ENCODE results near the gene KHSRP. TPM values are rescaled to one million over a fixed set of nuclear protein-coding genes. Genes with fewer than 3 reads are reported as not detected.

The KHSRP gene
- total RNA-seq, 4 donors from 2014 or later = 116 to 143 (median 131) TPM

DNA sequence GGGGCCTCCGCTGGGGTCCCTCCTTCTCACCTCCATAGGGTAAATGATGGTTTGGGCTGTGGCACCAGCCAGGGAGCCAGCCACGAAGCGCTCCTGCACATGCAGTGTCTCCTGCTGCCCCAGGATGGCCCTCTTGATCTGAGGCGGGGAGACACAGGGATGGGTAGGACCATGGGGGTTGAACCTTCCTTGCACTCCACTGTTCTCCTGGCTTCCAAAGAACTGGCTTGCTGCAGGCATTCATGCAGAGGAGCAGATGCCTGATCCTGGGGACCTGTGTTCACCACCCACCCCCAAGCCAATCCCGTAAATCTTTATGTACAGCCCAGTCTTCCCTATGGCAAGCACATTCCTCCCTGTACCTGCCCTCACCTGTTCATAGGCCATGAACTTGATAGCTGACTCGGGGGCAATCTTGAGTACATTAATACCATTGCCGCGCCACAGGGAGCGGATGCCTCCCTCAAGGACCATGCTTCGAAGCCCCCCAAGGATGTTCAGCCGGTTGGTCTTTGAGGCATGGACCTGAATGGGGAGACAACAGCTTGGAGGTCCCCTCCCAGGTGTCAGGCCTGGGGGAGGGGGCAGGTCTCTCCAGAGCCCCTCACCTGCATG is 29.4 kb upstream of the KHSRP start:
- DNase-seq (ENCODE audit: low spot score in 2 of 2) = no peak
- intact Hi-C loops (cut with DNase I; ENCODE audit: low total_unique reads) = no loop called here
- TF ChIP-seq, protein P1, sequence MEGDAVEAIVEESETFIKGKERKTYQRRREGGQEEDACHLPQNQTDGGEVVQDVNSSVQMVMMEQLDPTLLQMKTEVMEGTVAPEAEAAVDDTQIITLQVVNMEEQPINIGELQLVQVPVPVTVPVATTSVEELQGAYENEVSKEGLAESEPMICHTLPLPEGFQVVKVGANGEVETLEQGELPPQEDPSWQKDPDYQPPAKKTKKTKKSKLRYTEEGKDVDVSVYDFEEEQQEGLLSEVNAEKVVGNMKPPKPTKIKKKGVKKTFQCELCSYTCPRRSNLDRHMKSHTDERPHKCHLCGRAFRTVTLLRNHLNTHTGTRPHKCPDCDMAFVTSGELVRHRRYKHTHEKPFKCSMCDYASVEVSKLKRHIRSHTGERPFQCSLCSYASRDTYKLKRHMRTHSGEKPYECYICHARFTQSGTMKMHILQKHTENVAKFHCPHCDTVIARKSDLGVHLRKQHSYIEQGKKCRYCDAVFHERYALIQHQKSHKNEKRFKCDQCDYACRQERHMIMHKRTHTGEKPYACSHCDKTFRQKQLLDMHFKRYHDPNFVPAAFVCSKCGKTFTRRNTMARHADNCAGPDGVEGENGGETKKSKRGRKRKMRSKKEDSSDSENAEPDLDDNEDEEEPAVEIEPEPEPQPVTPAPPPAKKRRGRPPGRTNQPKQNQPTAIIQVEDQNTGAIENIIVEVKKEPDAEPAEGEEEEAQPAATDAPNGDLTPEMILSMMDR (IDR thresholded peaks at IDR 0.05) = no peak
- no peak for TF ChIP-seq POLR2A (IDR thresholded peaks at IDR 0.05)
- H3K4me3 ChIP-seq (ENCODE audit: low read depth, poor library complexity, severe bottlenecking) = no peak overlapping the region
- WGBS, 2 donors = 92 to 98% methylated on average over 11 of the region's 11 CpGs

DNA sequence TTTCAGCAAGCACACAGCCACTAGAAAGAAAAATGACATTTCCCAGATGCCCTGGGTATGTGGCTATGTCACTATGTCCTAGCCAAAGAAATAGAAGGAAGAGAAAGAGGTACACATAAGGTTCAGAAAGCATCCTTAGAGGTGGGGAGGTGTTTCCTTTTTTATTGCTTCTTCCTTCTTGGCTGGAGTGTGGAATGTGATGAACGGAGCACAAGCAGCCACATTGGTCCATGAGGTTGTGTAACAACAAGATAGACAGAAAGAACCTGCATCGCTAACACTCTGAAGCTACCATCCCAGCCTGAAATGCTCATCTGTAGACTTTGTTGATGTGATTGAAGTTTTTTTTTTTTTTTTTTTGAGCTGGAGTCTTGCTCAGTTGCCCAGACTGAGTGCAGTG is 28.3 kb upstream of the KHSRP start:
- H3K4me3 ChIP-seq (ENCODE audit: low read depth, poor library complexity, severe bottlenecking) = no peak overlapping the region
- DNase-seq (ENCODE audit: low spot score in 2 of 2) = no peak
- 96 to 100% methylated on average over 2 of the region's 2 CpGs for WGBS, 2 donors
- TF ChIP-seq POLR2A (IDR thresholded peaks at IDR 0.05) = no peak
- TF ChIP-seq, protein P1 (IDR thresholded peaks at IDR 0.05) = no peak
- intact Hi-C loops (cut with DNase I; ENCODE audit: low total_unique reads) = no loop called here

DNA sequence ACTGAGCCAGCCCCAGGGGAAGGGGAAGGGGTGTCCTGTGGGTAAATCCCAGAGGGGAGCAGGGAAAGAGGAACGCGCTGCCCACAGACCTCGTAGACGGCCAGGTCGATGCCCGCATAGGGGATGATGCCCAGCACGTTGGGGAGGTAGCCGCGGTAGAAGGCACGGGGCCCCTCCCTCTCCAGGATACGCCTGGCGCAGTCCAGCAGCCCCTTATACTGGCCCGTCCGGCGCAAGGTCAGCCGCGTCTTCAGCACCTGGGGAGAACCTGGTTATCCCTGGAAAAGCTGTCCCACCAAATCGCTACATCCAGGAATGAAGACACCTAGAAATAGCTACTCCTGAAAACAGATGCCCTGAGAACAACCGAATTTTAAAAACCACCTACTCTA is 27.6 kb upstream of the KHSRP start:
- no peak for TF ChIP-seq POLR2A (IDR thresholded peaks at IDR 0.05)
- TF ChIP-seq, protein P1 (IDR thresholded peaks at IDR 0.05) = no peak
- intact Hi-C loops (cut with DNase I; ENCODE audit: low total_unique reads) = no loop called here
- WGBS, 2 donors = 94 to 96% methylated on average over 19 of the region's 19 CpGs

DNA sequence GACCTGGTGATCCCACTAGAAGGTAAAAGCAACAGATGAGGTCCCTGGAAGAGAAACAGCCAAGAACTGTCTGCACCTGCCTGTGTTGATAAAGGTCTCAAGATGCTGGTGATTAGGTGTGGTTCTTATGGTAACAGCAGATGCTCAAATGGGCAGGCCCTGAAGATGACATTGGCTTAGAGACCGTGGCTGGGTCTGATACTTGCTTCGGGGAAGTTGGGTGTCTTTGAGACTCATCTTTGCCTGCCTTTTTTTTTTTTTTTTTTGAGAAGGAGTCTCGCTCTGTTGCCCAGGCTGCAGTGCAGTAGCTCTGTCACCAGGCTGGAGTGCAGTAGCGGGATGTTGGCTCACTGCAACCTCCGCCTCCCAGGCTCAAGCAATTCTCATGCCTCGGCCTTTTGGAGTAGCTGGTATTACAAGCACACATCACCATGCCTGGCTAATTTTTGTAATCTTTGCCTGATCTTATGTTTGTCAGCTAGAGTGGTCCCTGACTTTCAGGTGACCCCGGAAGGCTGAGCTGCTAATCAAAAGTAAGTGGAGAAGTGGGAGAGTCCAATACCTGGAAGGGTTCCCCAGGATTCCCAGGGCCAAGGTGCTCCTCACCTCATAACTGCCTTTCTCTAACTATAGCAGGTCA is 27.1 kb upstream of the KHSRP start:
- TF ChIP-seq, protein P1 (IDR thresholded peaks at IDR 0.05) = no peak
- no peak for TF ChIP-seq POLR2A (IDR thresholded peaks at IDR 0.05)
- no peak overlapping the region for H3K4me3 ChIP-seq (ENCODE audit: low read depth, poor library complexity, severe bottlenecking)
- intact Hi-C loops (cut with DNase I; ENCODE audit: low total_unique reads) = no loop called here
- 95 to 97% methylated on average over 7 of the region's 7 CpGs for WGBS, 2 donors
- DNase-seq (ENCODE audit: low spot score in 2 of 2) = no peak

More for the DNA sequence above, 27.6 kb upstream of the KHSRP start:
- DNase-seq (ENCODE audit: low spot score in 2 of 2) = no peak
- no peak overlapping the region for H3K4me3 ChIP-seq (ENCODE audit: low read depth, poor library complexity, severe bottlenecking)

DNA sequence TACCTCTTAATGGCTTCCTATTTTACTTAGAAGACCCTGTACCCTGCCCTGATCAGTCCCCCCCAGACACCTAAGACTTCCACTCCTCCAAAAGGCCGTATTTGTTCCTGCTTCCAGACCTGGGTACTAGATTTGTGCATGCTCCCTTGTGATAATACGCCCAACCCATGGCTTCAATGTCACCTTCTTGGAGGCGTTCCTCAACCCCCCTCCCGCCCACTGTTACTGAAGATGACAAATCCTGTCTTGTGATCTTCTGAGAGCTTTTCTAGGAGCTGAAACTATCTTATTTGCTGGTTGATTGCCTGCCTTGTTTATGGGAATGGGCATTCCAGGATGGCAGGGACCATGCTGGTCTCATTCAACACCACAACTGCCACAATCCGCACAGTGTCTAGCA is 25.6 kb upstream of the KHSRP start:
- H3K4me3 ChIP-seq (ENCODE audit: low read depth, poor library complexity, severe bottlenecking) = no peak overlapping the region
- WGBS, 2 donors = 91 to 96% methylated on average over 5 of the region's 5 CpGs
- TF ChIP-seq POLR2A (IDR thresholded peaks at IDR 0.05) = no peak
- TF ChIP-seq, protein P1 (IDR thresholded peaks at IDR 0.05) = no peak
- intact Hi-C loops (cut with DNase I; ENCODE audit: low total_unique reads) = no loop called here
- DNase-seq (ENCODE audit: low spot score in 2 of 2) = no peak

Measured in lower leg skin (tissue), 4 donors.